HepG2 (cell line): ENCODE measurements around the gene STRADA. TPM values are rescaled to one million over a fixed set of nuclear protein-coding genes. Genes with fewer than 3 reads are reported as not detected.

Experiments
- DNMT3B ChIP-seq: conservative IDR thresholded peaks from 2 replicates; pipeline ENCODE4 v1.6.1; 2016; ENCODE audit warnings: missing biosample characterization, control low read depth
- FOXA3 ChIP-seq: IDR thresholded peaks from 2 replicates; pipeline ENCODE4 v1.6.1; 2016; ENCODE audit warnings: missing genetic modification reagents, missing compliant biosample characterization
- SATB2 ChIP-seq: sonication (generic); formaldehyde crosslinking; IDR thresholded peaks from 2 replicates; pipeline ENCODE4 v1.5.0; 2020; ENCODE audit warnings: missing genetic modification reagents
- polyA plus RNA-seq, 8 experiments: library from polyadenylated mRNA; depleted of rRNA in 3 of 8; stranded (reverse) in 7 of 8; unstranded in 1 of 8; fragments of >200 nt; fragmentation: Illumina TruSeq in 4 of 8; extraction: Trizol in 4 of 8; gene quantifications; 2 replicates each; pipeline versions ENCODE4 v1.2.1 to v1.2.3, GENCODE V29; 2011 to 2016; ENCODE audit warnings: low read depth in 4 of 8, missing spikeins in 1 of 8, mixed read lengths in 1 of 8; ENCODE audit not compliant: insufficient read depth in 1 of 8
- total RNA-seq, 5 experiments: library from RNA; depleted of rRNA; stranded (reverse); fragments of >200 nt; fragmentation: Illumina TruSeq; extraction: Trizol; gene quantifications; 2 replicates each; pipeline ENCODE4 v1.2.3, GENCODE V29; 2016; ENCODE audit warnings: low read depth in 1 of 5
- TF ChIP-seq, protein P1 (sequence below): sonication (generic); formaldehyde crosslinking; IDR thresholded peaks from 2 replicates; pipeline ENCODE4 v1.4.0; 2020; ENCODE audit warnings: mild to moderate bottlenecking, missing genetic modification reagents, borderline replicate concordance
- TF ChIP-seq, protein P2 (sequence below): sonication (generic); formaldehyde crosslinking; IDR thresholded peaks from 2 replicates; pipeline ENCODE4 v1.4.0; 2020; ENCODE audit warnings: missing genetic modification reagents
- TF ChIP-seq, protein P3 (sequence below): sonication (generic); formaldehyde crosslinking; IDR thresholded peaks from 2 replicates; pipeline ENCODE4 v1.8.0; 2022; ENCODE audit warnings: missing genetic modification reagents, mild to moderate bottlenecking, moderate library complexity, borderline replicate concordance

Gene STRADA
- total and polyA plus RNA-seq, 2 of the 13 experiments (the other 11 are each of a cell fraction or from before 2014, with no cell fraction given) = 17.6 to 17.9 TPM

DNA sequence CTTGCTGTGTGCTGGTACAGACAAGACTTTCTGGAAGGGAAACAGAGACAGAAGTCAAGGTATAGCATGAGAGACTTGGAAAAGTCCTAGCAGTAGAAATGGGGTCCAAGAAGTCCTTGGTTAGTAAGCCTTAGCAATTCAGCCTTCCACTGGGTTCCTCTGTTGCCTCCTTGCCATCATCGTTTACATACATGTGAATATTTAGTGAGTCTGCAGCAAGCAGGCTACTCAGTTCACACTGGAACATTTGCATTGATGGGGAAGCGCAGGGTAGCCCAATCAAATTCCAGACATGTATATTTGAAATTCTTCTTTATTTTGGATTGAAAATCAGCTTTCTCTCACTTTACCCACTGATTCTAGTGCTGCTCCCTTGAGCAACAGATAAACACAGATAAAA, 68.7 kb downstream of the STRADA start (continued):
- TF ChIP-seq, protein P1, sequence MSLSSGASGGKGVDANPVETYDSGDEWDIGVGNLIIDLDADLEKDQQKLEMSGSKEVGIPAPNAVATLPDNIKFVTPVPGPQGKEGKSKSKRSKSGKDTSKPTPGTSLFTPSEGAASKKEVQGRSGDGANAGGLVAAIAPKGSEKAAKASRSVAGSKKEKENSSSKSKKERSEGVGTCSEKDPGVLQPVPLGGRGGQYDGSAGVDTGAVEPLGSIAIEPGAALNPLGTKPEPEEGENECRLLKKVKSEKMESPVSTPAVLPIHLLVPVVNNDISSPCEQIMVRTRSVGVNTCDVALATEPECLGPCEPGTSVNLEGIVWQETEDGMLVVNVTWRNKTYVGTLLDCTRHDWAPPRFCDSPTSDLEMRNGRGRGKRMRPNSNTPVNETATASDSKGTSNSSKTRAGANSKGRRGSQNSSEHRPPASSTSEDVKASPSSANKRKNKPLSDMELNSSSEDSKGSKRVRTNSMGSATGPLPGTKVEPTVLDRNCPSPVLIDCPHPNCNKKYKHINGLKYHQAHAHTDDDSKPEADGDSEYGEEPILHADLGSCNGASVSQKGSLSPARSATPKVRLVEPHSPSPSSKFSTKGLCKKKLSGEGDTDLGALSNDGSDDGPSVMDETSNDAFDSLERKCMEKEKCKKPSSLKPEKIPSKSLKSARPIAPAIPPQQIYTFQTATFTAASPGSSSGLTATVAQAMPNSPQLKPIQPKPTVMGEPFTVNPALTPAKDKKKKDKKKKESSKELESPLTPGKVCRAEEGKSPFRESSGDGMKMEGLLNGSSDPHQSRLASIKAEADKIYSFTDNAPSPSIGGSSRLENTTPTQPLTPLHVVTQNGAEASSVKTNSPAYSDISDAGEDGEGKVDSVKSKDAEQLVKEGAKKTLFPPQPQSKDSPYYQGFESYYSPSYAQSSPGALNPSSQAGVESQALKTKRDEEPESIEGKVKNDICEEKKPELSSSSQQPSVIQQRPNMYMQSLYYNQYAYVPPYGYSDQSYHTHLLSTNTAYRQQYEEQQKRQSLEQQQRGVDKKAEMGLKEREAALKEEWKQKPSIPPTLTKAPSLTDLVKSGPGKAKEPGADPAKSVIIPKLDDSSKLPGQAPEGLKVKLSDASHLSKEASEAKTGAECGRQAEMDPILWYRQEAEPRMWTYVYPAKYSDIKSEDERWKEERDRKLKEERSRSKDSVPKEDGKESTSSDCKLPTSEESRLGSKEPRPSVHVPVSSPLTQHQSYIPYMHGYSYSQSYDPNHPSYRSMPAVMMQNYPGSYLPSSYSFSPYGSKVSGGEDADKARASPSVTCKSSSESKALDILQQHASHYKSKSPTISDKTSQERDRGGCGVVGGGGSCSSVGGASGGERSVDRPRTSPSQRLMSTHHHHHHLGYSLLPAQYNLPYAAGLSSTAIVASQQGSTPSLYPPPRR (CRISPR knock-in tag) = no peak
- TF ChIP-seq, protein P2, sequence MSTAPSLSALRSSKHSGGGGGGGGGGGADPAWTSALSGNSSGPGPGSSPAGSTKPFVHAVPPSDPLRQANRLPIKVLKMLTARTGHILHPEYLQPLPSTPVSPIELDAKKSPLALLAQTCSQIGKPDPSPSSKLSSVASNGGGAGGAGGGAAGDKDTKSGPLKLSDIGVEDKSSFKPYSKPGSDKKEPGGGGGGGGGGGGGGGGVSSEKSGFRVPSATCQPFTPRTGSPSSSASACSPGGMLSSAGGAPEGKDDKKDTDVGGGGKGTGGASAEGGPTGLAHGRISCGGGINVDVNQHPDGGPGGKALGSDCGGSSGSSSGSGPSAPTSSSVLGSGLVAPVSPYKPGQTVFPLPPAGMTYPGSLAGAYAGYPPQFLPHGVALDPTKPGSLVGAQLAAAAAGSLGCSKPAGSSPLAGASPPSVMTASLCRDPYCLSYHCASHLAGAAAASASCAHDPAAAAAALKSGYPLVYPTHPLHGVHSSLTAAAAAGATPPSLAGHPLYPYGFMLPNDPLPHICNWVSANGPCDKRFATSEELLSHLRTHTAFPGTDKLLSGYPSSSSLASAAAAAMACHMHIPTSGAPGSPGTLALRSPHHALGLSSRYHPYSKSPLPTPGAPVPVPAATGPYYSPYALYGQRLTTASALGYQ (CRISPR knock-in tag) = no peak
- TF ChIP-seq FOXA3 (CRISPR knock-in tag) (no peak), SATB2 (CRISPR knock-in tag) (no peak), DNMT3B (CRISPR knock-in tag) (no peak)
- TF ChIP-seq, protein P3, sequence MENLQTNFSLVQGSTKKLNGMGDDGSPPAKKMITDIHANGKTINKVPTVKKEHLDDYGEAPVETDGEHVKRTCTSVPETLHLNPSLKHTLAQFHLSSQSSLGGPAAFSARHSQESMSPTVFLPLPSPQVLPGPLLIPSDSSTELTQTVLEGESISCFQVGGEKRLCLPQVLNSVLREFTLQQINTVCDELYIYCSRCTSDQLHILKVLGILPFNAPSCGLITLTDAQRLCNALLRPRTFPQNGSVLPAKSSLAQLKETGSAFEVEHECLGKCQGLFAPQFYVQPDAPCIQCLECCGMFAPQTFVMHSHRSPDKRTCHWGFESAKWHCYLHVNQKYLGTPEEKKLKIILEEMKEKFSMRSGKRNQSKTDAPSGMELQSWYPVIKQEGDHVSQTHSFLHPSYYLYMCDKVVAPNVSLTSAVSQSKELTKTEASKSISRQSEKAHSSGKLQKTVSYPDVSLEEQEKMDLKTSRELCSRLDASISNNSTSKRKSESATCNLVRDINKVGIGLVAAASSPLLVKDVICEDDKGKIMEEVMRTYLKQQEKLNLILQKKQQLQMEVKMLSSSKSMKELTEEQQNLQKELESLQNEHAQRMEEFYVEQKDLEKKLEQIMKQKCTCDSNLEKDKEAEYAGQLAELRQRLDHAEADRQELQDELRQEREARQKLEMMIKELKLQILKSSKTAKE (CRISPR knock-in tag) = no peak
